ENCODE data around the gene KRTAP10-10.
"Not testable (repeated sequence)": the region's sequence is repeated elsewhere in the genome, so short reads cannot be mapped to it uniquely, and the experiment has no call there.

KRTAP10-10 gene

DNA sequence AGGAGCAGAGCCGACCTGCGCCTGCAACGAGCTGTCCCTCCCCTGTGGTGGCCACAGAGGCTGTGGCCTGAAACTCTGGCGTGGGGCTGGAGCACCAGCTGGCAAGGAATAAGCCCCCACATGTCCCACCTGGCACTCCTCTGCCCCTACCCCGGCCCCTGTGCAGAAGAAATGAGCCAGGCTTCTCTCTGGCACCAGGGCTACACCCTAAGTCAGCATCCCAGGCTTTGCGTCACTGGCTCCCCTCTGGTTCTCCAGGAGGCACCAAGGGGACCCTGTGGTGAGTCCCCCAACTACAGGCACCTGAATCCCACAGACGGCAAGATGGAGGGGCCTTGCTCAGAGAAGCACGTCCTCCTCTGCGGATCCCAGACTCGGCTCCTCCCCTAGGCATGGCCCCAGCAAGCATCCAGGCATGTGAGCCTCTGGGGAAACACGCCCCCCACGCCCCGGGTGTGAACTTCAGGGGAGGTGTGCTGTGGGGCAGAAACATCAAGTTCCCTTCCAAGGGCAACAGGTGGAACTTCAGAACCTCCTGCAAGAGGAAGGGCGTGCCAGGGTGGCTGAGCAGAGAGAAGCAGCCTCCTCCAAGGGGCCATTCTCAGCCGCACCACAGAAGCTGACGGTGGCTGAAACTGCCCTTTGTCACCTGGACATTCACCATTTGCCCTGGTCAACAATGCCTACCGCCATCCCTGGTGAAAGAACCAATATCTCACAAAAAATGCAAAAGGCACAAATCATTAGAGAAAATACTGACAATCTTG, 33.9 kb upstream of the KRTAP10-10 start:
- no peak for DNase-seq

DNA sequence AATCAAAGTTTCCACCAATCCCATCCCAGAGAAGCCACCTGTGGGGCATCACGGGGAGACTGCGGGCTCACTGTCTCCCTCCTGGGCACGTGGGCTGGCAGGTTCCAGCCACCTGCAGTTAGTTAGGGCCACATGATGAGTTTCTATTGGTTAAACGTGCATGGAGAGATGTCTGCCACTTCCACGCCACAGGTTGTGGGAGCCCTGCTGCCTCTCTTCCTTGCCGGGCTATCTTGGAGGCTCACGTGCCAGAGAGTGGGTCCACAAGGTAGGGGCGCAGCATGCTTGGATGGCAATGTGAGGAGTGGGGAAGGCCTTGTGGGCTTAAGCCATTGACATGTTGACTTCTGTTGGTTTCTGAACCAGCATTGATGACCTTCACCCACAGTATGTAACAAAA, 33.2 kb upstream of the KRTAP10-10 start:
- DNase-seq: no peak

DNA sequence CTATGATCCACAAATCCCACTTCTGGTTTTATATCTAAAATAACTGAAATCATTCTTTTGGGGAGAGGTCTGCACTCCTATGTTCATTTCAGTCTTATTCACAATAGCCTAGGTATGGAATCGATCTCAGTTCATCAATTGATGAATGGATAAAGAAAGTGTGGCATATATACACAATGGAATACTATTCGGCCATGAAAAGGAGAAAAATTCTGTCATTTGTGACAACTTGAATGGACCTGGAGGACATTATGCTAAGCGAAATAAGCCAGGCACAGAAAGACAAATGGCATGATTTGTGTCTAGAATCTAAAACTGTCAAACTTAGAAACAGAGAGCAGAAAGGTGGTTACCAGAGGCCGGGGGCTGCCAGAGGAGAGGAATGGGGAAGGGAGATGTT, 30.7 kb upstream of the KRTAP10-10 start:
- DNase-seq: no peak

- DNase-seq: no peak
Observed at GRCh38 chr21:44609193-44609592, 28.0 kb upstream of the KRTAP10-10 start.

DNA sequence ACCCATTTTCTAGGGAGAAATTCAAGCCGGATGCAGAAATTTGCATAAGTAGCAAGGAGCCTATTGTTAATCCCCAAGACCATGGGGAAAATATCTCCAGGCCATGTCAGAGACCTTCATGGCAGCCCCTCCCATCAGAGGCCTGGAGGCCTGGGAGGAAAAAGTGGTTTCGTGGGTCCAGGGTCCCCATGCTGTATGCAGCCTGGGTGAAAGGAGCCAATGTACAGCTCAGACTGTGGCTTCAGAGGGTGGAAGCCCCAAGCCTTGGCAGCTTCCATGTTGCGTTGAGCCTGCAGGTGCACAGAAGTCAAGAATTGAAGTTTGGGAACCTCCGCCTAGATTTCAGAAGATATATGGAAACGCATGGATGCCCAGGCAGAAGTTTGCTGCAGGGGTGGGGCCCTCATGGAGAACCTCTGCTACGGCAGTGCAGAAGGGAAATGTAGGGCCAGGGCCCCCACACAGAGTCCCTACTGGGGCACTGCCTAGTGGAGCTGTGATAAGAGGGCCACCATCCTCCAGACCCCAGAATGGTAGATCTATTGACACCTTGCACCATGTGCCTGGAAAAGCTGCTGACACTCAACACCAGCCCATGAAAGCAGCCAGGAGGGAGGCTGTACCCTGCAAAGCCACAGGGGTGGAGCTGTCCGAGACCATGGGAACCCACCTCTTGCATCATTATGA, 26.9 kb upstream of the KRTAP10-10 start:
- DNase-seq: not testable (repeated sequence)

DNA sequence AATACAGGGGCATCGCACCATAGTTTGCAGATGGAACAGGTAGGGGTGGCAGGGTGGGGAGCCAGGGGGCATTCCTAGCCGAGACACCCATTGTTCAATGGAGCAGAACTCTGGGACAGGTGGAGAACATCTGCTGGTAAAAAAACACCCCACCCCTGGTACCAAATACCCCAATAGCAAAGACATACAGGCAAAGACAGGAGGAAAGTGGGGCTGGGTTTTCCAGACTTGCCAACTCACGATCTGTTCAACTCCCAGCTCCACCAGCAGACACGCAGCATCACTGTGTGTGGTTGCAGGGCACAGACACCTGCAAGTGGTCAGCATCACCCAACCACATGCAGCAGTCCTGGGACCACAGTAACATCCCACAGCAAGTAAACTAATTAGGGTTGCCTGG, 25.6 kb upstream of the KRTAP10-10 start:
- no peak for DNase-seq

- DNase-seq: no peak
Observed at GRCh38 chr21:44612029-44612486, 25.1 kb upstream of the KRTAP10-10 start, which contains the start of gene KRTAP10-8. TSS of gene KRTAP10-8 (plus strand) at chr21:44612079. CDS start at chr21:44612101, 22 bp downstream.

DNA sequence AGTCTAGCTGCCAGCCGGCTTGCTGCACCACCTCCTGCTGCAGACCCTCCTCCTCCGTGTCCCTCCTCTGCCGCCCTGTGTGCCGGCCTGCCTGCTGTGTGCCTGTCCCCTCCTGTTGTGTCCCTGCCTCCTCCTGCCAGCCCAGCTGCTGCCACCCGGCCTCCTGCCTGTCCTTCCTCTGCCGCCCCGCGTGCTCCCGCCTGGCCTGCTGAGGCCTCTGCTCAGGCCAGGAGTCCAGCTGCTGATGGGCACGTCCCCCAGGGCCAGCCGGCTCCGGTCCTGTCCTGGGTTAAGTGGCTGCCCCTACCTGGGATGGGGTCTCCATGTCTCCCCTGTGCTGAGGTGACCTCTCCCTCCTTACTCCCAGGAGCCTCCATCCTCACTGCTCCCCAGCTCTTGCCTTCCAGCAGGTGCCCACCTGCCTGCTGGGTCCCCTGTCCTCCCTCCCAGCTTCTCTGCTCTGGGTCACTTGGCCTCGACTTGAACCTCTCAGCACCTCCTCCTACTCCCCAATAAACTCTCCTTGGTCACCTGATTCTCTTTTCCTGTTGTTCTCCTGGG, 24.4 kb upstream of the KRTAP10-10 start:
- no peak for DNase-seq

DNA sequence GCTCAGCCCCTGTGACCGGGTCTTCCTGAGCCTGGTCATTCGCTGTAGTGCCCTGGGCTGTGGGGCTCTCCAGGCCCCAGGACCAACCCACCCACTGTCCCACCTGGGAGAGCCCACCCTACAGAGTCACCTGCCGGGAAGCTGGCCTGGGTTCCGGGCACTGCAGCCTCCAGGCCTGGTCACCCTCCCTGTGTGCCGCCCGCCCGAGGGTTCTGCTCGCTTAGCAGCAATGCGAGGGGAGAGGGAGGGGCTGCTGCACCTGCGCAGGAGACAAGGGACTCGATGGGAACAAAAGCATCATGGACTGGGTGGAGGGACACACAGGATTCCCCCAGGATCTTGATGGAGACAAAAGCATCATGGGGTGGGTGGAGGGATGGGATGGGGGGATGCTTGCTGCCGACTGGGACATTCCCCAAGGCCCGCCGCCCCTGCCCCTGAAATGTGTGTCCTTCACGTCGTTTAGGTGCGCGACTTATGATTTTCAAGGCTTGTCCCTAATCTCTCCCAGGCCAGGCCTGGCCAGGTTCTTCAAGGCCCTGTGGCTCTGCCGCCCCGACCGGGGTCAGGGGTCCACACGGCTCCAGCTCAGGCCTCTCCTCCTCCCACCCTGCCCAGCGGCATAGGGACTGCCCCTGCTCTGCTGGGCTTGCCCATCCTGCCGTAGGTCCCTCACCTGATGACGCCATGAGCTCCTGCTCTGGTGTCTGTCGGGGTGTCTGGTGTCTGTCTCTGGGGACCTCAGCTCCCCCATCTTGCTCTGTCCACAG, 23.6 kb upstream of the KRTAP10-10 start:
- no peak for DNase-seq

- no peak for DNase-seq
Observed at GRCh38 chr21:44614161-44614631, 23.0 kb upstream of the KRTAP10-10 start.

- DNase-seq: no peak
Observed at GRCh38 chr21:44614961-44615391, 22.2 kb upstream of the KRTAP10-10 start.

DNA sequence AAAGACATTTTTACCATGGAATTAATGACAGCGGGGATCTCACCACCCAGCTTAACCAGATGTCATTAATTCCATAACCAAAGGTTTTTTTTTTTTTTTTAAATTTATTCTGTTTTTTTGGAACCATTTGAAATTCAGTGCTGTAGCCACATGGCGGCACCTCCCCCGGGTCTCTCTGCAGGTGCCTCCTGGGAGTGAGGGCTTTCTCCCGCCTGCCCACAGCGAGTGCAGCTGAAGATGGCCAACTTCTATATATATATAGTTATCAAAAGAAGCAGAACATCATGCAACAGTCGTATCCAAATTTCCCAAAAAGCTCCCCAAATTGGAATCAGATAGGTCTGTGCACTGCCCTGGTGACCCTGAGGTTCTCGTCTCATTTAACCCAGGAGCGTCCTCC, 21.7 kb upstream of the KRTAP10-10 start:
- no peak for DNase-seq

GRCh38 chr21:44615911-44616590, 21.1 kb upstream of the KRTAP10-10 start:
- no peak for DNase-seq

GRCh38 chr21:44616591-44616926, 20.6 kb upstream of the KRTAP10-10 start:
- no peak for DNase-seq

DNA sequence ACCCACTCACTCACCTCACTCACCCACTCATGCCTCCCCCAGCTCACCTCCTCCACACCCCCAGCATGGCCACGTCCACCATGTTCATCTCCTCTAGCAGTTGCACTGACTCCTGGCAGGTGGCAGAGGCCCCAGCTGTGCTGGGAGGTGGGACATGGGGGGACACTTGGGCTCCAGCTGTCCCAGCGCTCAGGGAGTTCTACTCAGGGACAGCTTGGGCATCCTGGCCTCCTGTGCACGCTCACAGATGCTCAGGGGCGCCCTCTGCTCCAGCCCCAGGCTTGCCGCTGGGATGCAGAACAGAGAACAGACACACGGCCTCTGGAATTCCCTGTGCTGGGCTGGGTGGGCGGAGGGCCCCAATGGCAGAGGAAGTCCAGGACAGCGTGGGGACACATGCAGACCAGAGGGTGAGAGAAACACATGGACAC, 20.1 kb upstream of the KRTAP10-10 start:
- DNase-seq: no peak

- DNase-seq: no peak
Observed at GRCh38 chr21:44618504-44618903, 18.7 kb upstream of the KRTAP10-10 start.

DNA sequence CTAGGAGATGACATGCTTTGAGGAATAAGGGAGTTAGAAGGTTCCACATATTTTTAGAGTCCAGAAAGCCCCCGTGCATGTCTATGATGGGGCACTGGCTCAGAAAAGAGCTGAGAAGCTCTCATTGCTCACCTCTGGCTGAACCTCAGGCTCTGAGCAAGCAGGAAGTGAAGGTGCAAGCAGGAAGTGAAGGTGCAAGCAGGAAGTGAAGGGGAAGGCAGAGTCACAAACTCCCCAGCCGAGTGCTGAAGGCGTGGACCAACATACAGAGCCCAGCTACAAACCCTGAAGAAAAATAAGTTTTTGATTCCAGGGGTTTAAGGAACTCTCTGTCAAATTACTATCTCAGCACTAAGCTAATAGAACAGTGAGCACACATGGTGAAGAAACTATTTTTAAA, 18.2 kb upstream of the KRTAP10-10 start:
- no peak for DNase-seq

DNA sequence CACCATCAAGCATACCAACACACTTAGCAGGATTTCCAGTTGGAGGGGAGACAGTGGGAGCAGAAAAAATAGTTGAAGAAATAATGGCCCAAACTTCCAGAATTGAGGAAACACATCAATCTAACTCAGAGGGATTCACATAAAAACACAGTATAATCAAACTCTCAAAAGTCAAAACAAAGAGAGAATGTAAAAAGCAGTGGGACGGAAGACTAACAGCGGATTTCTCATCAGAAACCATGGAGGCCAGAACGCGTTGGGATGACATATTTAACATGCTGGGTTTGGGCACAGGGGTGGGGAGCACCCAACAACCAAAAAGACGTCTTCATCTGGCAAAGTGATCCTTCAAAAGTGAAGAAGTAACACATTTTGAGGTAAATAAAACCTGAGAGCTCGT, 17.3 kb upstream of the KRTAP10-10 start:
- no peak for DNase-seq

GRCh38 chr21:44623575-44623974, 13.6 kb upstream of the KRTAP10-10 start:
- DNase-seq: no peak

DNA sequence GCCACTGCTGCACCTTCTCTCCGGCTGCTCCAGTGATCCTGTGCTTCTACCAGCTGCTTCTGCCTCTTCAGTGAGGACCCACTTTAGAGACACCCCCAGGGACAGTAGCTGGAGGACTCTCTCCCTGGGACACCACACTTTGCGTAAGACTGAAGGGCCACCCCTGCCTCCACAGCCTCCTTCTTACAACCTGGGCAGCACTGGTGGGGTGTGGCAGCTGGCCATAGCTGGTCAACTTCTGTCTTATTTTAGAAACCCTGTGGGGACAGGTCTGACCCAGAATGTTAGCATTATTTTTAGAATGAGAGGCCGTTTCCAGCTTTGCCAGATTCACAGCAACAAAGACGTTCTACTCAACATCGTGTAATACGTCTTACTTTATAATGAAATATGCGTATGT, 11.4 kb upstream of the KRTAP10-10 start:
- no peak for DNase-seq

- no peak for DNase-seq
Observed at GRCh38 chr21:44626262-44626661, 10.9 kb upstream of the KRTAP10-10 start.

DNA sequence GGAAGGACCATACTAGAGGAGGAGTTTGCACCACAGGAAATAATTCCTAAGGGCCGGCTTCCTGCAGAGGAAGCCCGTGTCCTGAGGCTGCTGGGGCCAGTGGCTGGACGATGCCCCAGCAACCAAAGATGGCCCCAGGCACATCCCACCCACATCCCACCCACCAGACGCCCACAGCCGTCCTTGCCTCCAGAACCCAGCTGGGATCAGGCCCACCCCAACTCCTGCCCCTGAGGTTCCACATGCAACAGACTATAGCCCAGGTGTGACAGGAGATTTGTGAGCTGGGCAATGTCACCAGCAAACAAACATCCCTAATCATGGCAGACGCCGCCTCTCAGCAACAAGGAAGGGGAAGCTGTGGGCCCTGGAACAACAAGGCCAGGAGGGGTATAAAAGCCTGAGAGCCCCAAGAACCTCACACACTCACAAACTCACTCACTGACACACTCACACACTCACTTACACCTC, 10.4 kb upstream of the KRTAP10-10 start, which contains the start of gene KRTAP10-9:
Gene KRTAP10-9, plus strand, starts transcription at position 421 of the 471 bp plus-strand sequence. CDS start 79 bp downstream, outside the sequence.
- DNase-seq: no peak
